Karpas-422 (cell line): ENCODE data around the gene BEST4. TPM values are rescaled to one million over a fixed set of nuclear protein-coding genes. Genes with fewer than 3 reads are reported as not detected.
"Not testable (repeated sequence)": the region's sequence is repeated elsewhere in the genome, so short reads cannot be mapped to it uniquely, and the experiment has no call there.

Experiments used
- DNase-seq: peaks from one replicate; pipeline ENCODE4 v3.0.0-alpha.2; 2015
- H2AFZ ChIP-seq: fragments of 200-600 bp; sonication (generic); 2 replicates; pipeline ENCODE4 v1.6.1; 2014; ENCODE audit warnings: antibody characterized with exemption, low read length, mixed read lengths
- H3K27ac ChIP-seq: fragments of 200-600 bp; sonication (generic); 2 replicates; pipeline ENCODE4 v1.5.1; 2014; ENCODE audit warnings: mild to moderate bottlenecking, low read length, moderate library complexity
- H3K27me3 ChIP-seq: fragments of 200-600 bp; sonication (generic); 2 replicates; pipeline ENCODE4 v1.6.1; 2014; ENCODE audit warnings: low read length, mixed read lengths
- H3K36me3 ChIP-seq: fragments of 200-600 bp; sonication (generic); 2 replicates; pipeline ENCODE4 v1.6.1; 2014; ENCODE audit warnings: low read length, mixed read lengths; ENCODE audit not compliant: insufficient read depth
- H3K4me1 ChIP-seq: fragments of 200-600 bp; sonication (generic); 2 replicates; pipeline ENCODE4 v1.6.1; 2014; ENCODE audit warnings: mild to moderate bottlenecking, low read length, mixed read lengths
- H3K4me2 ChIP-seq: fragments of 200-600 bp; sonication (generic); 2 replicates; pipeline ENCODE4 v1.6.1; 2014; ENCODE audit warnings: low read length, low read depth, mild to moderate bottlenecking; ENCODE audit not compliant: poor library complexity, severe bottlenecking
- H3K4me3 ChIP-seq: fragments of 200-600 bp; sonication (generic); 2 replicates; pipeline ENCODE4 v1.5.1; 2014; ENCODE audit warnings: mild to moderate bottlenecking, antibody characterized with exemption, low read length, mixed read lengths
- H3K79me2 ChIP-seq: fragments of 200-600 bp; sonication (generic); 2 replicates; pipeline ENCODE4 v1.6.1; 2014; ENCODE audit warnings: mild to moderate bottlenecking, low read length, mixed read lengths
- H3K9ac ChIP-seq: fragments of 200-600 bp; sonication (generic); 2 replicates; pipeline ENCODE4 v1.6.0; 2014; ENCODE audit warnings: low read length
- H3K9me2 ChIP-seq: fragments of 200-600 bp; sonication (generic), shearing (Covaris generic); replicated peaks from 2 replicates; pipeline ENCODE4 v1.6.0; 2014; ENCODE audit warnings: mild to moderate bottlenecking, low read length, moderate library complexity; ENCODE audit not compliant: insufficient read depth
- H3K9me3 ChIP-seq: fragments of 300-700, 200-600 bp; sonication (generic); 2 replicates; pipeline ENCODE4 v1.6.1; 2014; ENCODE audit warnings: low read length, mixed read lengths
- H4K20me1 ChIP-seq: fragments of 200-600 bp; sonication (generic); 2 replicates; pipeline ENCODE4 v1.6.1; 2014; ENCODE audit warnings: mild to moderate bottlenecking, antibody characterized with exemption, low read length, low read depth; ENCODE audit not compliant: insufficient read depth
- total RNA-seq: library from RNA; depleted of rRNA; stranded (reverse); fragments of >200 nt; shearing (Covaris generic); gene quantifications from 2 replicates; pipeline ENCODE4 v1.2.3, GENCODE V29; 2014; ENCODE audit warnings: low replicate concordance

The BEST4 gene
- total RNA-seq, 1 experiment from 2014 or later, result 1.0 TPM

- peak within 1 kb of the TSS; percentile 95 for H3K9ac ChIP-seq
- no peaks in the 10 kb centered on the region for H3K9me3 ChIP-seq
- peak within 1 kb of the TSS; percentile 89 for H2AFZ ChIP-seq
- H3K4me2 ChIP-seq, result peak within 1 kb of the TSS; percentile 98
- DNase-seq, result peak; percentile 99
- no peaks in the 10 kb centered on the region; the same call in 1 of the 2 replicates for H4K20me1 ChIP-seq
- H3K4me1 ChIP-seq, result peaks cover 23% of the 10 kb centered on the region
- no peaks in the 10 kb centered on the region for H3K9me2 ChIP-seq
- H3K36me3 ChIP-seq, result peaks cover 7% of the 10 kb centered on the region; the same call in 1 of the 2 replicates
- no peaks in the 10 kb centered on the region for H3K27me3 ChIP-seq
- peak within 1 kb of the TSS; percentile 95 for H3K4me3 ChIP-seq
- H3K27ac ChIP-seq, result peak within 1 kb of the TSS; percentile 58
- peaks cover 13% of the 10 kb centered on the region for H3K79me2 ChIP-seq
Observed at GRCh38 chr1:44799770-44800584, 12.0 kb upstream of the BEST4 start, which contains the start of gene PLK3. PLK3 (plus strand) TSS chr1:44800377; CDS start chr1:44800464, 87 bp downstream.

- no peaks in the 10 kb centered on the region; the same call in 1 of the 2 replicates for H4K20me1 ChIP-seq
- peaks cover 23% of the 10 kb centered on the region for H3K4me1 ChIP-seq
- no peak overlapping the region for H3K27ac ChIP-seq
- H3K4me3 ChIP-seq, result no peak overlapping the region
- H3K36me3 ChIP-seq, result 0 out of 2 replicates have a peak, but pooled peaks cover 3% of the 10 kb centered on the region
- peak overlapping the region; percentile 93 for H2AFZ ChIP-seq
- H3K9me3 ChIP-seq, result no peaks in the 10 kb centered on the region
- peaks cover 13% of the 10 kb centered on the region for H3K79me2 ChIP-seq
- no peaks in the 10 kb centered on the region for H3K9me2 ChIP-seq
- no peak overlapping the region for H3K9ac ChIP-seq
- no peaks in the 10 kb centered on the region for H3K27me3 ChIP-seq
- no peak for DNase-seq
- no peak overlapping the region for H3K4me2 ChIP-seq
Observed at GRCh38 chr1:44798481-44799365, 10.8 kb upstream of the BEST4 start.

- H3K27ac ChIP-seq, H3K9ac ChIP-seq, H3K9me3 ChIP-seq, H2AFZ ChIP-seq, H4K20me1 ChIP-seq, H3K4me3 ChIP-seq, H3K27me3 ChIP-seq, DNase-seq, H3K4me2 ChIP-seq, H3K36me3 ChIP-seq, H3K9me2 ChIP-seq: not testable (repeated sequence)
- H3K79me2 ChIP-seq, result peaks cover 13% of the 10 kb centered on the region
- H3K4me1 ChIP-seq, result peaks cover 23% of the 10 kb centered on the region
Observed at GRCh38 chr1:44797886-44798285, 9.9 kb upstream of the BEST4 start.

DNA sequence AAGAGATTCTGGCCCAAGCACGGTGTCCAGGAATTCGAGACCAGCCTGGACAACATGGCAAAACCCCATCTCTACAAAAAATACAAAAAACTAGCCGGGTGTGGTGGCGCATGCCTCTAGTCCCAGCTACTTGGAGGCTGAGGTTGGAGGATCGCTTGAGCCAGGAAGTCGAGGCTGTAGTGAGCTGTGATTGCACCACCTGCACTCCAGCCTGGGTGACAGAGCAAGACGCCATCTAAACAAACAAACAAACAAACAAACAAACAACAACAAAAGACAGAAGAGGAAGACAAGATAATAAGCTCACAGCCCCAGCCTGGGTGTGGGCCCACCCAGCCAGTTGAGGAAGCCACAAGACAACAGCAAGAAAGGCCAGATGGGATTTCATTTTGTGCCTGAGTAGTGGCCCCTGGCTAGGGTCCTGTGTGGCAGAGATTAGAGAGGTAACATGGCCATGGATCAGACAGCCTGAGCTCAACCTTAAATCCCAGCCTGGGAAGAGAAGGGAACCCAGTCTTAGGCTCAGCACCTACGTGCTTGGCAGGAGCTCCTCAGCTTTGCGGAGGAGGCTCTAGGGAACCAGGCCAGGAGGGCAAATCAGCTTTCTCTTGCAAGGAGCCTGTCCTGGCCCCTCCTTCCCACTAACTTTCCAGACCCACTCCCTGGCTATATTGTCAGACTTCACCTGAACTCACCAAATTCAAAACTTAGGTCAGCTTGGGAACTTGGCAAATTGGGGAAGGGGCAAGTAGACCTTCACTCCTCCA is 4.9 kb upstream of the BEST4 start:
- no peaks in the 10 kb centered on the region for H3K4me1 ChIP-seq
- no peak overlapping the region for H2AFZ ChIP-seq
- no peak overlapping the region for H3K4me2 ChIP-seq
- no peaks in the 10 kb centered on the region for H3K36me3 ChIP-seq
- H3K4me3 ChIP-seq, result no peak overlapping the region
- no peaks in the 10 kb centered on the region for H3K9me2 ChIP-seq
- no peaks in the 10 kb centered on the region for H3K27me3 ChIP-seq
- H3K27ac ChIP-seq, result no peak overlapping the region
- no peaks in the 10 kb centered on the region for H3K9me3 ChIP-seq
- no peak for DNase-seq
- H4K20me1 ChIP-seq, result no peaks in the 10 kb centered on the region
- H3K9ac ChIP-seq, result no peak overlapping the region
- no peaks in the 10 kb centered on the region for H3K79me2 ChIP-seq

GRCh38 chr1:44790968-44791801 is 3.2 kb upstream of the BEST4 start:
- no peak for DNase-seq
- H3K36me3 ChIP-seq, result no peaks in the 10 kb centered on the region
- H3K27ac ChIP-seq, result no peak overlapping the region
- no peaks in the 10 kb centered on the region for H3K27me3 ChIP-seq
- no peaks in the 10 kb centered on the region for H3K9me3 ChIP-seq
- no peak overlapping the region for H3K4me2 ChIP-seq
- no peak overlapping the region for H3K4me3 ChIP-seq
- no peaks in the 10 kb centered on the region for H3K79me2 ChIP-seq
- H3K4me1 ChIP-seq, result peaks cover 7% of the 10 kb centered on the region
- no peak overlapping the region for H3K9ac ChIP-seq
- no peaks in the 10 kb centered on the region for H3K9me2 ChIP-seq
- H4K20me1 ChIP-seq, result no peaks in the 10 kb centered on the region
- H2AFZ ChIP-seq, result no peak overlapping the region

DNA sequence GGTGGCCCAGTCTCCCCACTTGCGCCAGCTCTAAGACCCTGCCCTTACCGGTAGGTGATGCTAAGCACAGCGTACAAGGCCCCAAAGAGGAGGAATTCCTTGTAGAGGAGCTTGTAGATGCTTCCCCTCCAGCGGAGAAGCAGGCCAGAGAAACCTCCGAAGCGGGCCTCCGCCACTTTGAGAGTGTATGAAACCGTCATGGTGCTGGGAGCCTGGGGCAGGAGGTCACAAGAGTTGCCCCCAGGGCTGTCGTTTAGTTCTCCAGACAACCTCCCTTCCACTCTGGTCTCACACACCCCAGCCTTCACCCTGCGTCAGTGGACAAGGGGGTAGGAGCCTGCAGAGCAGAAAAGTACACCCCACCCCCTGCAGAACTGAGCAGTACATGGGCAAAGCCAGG is 464 bp downstream of the BEST4 start:
- Histone ChIP-seq H3K4me2 (no peak overlapping the region), H3K9ac (no peak overlapping the region)

GRCh38 chr1:44786841-44787426 is 1.0 kb downstream of the BEST4 start:
- H3K4me3 ChIP-seq, result peak overlapping the region; percentile 82; the same call in 1 of the 2 replicates
- H3K4me2 ChIP-seq, result peak overlapping the region; percentile 86
- H2AFZ ChIP-seq, result peak overlapping the region; percentile 88
- no peak for DNase-seq
- H3K9me2 ChIP-seq, result no peaks in the 10 kb centered on the region
- no peaks in the 10 kb centered on the region for H3K79me2 ChIP-seq
- no peaks in the 10 kb centered on the region for H4K20me1 ChIP-seq
- peak overlapping the region; percentile 94 for H3K9ac ChIP-seq
- no peaks in the 10 kb centered on the region for H3K9me3 ChIP-seq
- H3K36me3 ChIP-seq, result no peaks in the 10 kb centered on the region
- H3K4me1 ChIP-seq, result peaks cover 41% of the 10 kb centered on the region
- H3K27me3 ChIP-seq, result no peaks in the 10 kb centered on the region
- no peak overlapping the region for H3K27ac ChIP-seq

More for the DNA sequence above, 464 bp downstream of the BEST4 start:
- no peaks in the 10 kb centered on the region for H3K9me3 ChIP-seq
- H2AFZ ChIP-seq, result no peak overlapping the region
- H3K36me3 ChIP-seq, result no peaks in the 10 kb centered on the region
- H3K9me2 ChIP-seq, result no peaks in the 10 kb centered on the region
- no peak overlapping the region for H3K27ac ChIP-seq
- H4K20me1 ChIP-seq, result no peaks in the 10 kb centered on the region
- no peak overlapping the region for H3K4me3 ChIP-seq
- DNase-seq, result no peak
- no peaks in the 10 kb centered on the region for H3K79me2 ChIP-seq
- H3K4me1 ChIP-seq, result peaks cover 41% of the 10 kb centered on the region
- no peaks in the 10 kb centered on the region for H3K27me3 ChIP-seq
